ENCODE data around the gene LIMS3.
"Not testable (repeated sequence)": the region's sequence is repeated elsewhere in the genome, so short reads cannot be mapped to it uniquely, and the experiment has no call there.

Gene LIMS3

DNA sequence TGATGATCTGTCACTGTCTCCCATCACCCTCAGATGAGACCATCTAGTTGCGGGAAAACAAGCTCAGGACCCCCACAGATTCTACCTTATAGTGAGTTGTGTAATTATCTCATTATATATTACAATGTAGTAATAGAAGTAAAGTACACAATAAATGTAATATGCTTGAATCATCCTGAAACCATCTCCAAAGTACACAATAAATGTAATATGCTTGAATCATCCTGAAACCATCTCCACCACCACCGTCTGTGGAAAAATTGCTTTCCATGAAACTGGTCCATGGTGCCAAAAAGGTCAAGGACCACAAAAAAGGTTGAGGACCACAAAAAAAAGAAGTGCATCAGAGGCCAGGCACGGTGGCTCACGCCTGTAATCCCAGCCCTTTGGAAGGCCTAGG is 29.3 kb downstream of the LIMS3 start:
- DNase-seq, result not testable (repeated sequence)

DNA sequence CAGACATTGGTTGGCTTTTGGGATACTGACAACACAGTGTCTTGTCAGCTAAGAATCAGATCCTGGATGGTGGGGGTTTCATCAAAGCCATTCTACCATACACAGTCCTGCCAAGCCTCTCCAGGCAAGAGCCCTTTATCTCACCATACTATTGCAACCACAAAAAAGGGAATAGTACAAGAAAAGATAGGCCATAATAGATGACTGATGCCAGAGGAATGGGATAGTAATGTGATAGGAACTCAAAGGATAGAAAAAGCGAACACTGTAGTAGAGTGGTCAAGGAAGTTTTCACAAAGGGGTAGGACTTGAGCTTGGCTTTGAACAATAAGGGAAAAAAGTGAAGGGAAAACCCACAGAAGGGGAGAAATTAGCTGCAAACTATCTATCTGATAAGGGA is 30.7 kb downstream of the LIMS3 start:
- DNase-seq, result not testable (repeated sequence)

DNA sequence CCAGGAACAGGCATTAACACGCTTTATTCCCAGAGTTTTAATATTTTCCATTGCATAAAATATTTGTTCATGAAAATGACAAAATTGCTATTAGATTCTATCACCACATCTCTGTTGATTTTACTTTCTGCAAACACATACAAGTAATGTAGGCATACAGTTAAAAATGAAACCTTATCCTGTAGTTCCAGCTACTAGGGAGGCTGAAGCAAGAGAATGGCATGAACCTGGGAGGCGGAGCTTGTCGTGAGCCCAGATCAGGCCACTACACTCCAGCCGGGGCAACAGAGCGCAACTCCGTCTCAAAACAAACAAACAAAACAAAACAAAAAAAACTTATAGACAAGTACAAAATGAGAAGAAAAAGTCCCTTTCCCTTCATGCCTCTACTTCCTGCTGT is 38.0 kb downstream of the LIMS3 start:
- not testable (repeated sequence) for DNase-seq

DNA sequence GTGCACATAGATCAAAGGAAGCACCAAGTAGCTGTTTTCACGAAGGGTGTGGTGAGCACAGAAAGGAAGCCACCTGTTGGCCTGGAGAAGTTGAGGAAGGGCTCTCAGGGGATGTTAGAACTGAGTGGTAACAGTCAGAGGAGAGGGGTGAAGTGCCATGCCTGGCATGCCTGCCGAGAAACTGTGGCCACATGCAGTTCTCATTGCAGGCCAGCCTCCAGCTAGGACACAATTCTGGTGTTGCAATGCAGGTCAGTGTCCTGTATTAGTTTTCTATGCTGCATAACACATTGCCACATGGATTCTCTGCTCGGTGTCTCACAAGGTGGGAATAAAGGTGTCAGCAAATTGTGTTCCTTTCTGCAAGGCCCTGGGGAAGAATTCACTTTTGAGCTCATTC is 46.9 kb downstream of the LIMS3 start:
- DNase-seq, result not testable (repeated sequence)

DNA sequence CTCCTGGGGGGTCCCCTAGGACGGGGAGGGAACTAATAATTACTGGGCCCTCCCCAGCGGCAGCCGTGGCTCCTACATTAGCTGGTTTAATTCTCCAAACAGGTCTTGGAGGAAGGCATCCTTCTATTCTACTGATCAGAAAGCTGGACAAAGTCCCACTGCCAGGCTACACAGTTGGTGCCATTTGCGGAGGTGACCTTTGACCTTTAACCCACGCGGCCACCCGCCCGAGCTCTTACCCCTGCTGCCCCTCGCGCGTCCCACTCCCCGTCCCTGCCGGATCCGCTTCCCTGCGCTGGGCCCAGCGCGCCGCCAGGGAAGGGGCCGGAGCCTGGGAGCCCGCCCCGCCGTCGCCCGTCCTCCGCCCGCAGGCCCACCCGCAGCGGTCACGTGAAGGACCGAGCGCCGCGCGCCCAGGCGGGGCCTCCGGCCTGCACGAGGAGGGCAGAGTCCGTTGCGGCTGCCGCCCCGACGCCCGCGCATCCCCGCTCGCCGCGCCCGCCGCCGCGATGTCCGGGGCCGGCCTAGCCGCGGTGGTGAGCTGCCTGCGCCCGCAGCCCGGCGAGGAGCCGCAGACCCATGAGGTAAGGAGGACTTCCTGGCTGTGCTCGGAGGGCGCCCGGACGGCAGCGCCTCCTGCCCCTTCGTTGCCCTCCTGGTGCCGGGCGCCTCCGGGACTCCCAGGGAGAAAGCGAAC is 48.9 kb downstream of the LIMS3 start:
- DNase-seq, result not testable (repeated sequence)

DNA sequence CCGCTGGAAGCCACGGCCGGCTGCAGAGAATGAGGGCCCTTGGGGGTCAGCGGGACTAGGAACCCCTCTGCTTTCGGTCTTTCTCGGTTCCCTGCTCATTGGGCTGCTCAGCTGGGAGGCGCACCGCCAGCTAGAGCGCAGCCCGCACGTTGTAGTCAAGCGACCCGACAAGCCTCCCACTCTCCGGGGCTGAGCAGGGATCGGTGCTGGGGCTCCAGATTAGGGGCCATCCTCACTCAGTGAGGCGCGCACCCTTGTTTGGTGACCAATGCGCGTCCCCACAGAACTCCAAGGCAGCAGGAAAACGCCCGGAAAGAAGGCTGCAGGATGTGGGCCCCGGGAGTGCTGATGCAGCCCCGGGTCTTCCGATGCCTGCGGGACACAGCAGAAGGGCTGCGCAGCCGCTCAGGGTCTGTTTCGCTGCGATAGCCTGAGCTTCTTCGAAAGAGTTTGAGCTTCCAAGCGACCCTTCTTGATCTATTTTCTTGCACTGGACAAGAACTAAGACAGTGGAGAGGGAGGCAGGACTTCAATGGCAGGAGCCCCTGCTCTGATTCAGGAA is 49.6 kb downstream of the LIMS3 start:
- not testable (repeated sequence) for DNase-seq

DNA sequence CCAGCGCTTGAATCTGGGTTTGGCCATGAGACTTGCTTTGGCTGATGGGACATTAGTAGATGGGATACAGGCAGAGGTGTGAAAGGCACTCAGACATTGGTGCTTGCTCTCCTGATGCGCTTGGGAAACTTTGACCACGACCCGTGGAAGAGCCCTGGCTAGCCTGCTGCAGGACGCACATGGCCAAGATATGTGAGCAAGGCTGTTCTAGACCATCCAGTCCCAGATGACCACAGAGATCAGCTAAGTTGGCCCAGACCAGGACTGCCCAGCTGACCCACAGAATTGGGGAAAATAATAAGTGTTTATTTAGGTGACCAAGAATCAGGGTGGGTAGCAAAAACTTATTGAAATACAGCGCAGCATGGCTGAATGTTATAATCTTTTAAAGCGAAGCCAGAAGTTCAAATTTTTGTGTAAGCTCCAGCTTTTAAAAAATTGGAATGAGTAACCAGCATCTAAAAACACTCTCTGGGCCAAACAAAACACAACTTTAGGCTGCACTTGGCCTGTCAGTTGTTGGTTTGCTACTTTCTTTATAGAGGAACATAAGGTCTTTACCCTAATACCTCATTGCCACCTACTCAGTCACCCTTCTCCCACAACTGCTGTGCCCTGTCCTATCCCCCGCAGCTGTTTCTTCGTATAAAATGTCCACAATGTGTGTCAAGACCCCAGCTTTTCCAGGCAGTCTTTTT is 51.8 kb downstream of the LIMS3 start:
- DNase-seq, result not testable (repeated sequence)

DNA sequence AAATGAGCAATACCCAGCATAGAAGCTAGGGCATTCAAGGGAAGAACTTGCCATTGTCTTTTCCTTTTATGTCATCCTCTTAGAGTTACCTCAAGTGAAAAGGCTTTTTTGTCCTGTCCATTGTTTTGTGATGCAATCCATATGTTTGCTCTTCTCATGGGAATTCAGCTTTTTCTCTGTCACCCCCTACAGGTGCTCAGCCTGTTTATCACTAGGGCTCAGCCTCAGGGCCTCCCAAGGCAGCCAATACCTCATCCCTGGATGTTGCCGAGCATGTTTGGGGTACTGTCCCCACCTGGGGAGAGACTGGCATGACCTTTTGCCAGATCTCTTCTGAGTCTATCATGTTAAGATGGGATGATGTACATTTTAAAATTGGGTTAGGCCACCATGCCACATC is 65.5 kb downstream of the LIMS3 start:
- DNase-seq, result not testable (repeated sequence)

DNA sequence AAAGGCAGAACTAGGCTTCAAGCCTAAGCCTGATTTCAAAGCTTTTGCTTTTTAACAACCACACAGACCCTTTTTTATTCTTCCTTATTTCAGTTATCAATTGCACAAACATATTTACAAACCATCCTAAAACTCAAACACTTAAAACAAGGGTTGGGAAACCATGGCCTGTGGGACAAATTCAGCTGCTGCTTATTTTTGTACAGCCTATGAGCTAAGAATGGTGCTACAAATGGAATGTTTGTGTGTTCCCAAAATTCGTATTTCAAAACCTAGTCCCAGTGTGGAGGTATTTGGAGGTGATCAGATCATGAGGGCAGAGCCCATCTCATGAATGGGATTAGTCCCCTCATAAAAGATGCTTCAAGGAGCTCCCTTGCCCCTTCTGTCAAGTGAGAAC is 67.0 kb downstream of the LIMS3 start:
- not testable (repeated sequence) for DNase-seq

DNA sequence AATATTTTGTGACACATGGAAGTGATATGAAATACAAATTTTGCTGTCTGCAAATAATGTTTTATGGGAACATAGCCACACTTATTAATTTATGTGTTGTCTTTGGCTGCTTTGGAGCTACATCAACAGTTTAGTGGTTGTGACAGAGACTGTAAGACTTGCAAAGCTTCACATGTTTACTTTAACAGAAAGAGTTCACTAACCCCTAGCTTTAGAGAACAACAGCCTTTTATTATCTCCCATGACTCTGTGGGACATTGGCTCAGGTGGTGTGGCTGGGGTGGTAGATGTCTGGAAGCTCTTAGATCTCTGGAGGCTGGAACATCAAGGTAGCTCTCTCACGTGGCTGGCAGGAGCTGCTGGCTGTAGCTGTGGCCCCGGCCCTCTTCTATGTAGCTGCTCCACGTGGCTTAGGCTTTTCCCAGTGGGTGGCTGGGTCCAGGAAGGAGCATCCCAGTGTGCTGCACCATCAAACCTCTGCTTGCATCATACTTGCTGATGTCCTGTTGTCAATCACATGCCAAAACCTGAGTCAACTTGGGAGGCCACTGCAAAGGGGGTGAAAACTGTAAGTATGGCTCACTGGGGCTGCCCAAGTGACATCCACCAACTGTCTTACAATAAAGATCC is 67.7 kb downstream of the LIMS3 start:
- not testable (repeated sequence) for DNase-seq

DNA sequence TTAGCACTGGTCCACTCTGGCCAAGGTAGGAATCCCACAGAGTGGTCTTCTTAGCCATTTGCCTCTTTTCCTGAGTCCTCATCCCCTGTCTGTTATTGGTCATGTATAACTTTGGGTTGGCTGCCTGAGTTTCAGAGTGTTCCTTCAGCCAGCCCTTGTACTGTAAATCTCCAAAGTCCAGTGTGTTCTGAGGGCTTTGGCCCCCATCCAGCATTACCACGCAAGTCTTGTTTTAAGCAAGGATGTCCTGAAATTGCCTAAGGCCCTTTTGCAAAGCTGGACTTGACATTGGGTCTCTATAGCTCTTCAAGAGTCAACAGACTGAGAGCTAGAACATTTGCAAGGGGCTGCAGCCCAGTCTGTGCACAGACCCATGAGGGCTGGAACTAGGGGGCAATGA is 68.4 kb downstream of the LIMS3 start:
- not testable (repeated sequence) for DNase-seq

DNA sequence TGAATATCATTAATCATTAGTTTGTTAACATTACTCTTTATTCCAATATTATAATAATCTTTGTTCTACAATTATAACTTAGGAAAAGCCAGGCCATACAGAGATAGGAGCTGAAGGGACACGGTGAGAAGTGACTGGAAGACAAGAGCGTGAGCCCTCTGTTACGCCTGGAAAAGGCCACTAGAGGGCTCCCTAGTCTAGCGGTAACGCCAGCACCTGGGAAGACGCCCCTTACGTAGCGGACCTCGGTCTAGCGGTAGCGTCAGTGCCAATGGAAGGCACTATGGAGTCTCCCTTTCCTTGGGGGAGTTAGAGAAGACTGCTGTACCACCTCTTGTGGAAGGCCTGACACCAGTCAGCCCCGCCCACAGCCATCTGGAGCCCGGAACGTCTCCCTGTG is 71.4 kb downstream of the LIMS3 start:
- not testable (repeated sequence) for DNase-seq

DNA sequence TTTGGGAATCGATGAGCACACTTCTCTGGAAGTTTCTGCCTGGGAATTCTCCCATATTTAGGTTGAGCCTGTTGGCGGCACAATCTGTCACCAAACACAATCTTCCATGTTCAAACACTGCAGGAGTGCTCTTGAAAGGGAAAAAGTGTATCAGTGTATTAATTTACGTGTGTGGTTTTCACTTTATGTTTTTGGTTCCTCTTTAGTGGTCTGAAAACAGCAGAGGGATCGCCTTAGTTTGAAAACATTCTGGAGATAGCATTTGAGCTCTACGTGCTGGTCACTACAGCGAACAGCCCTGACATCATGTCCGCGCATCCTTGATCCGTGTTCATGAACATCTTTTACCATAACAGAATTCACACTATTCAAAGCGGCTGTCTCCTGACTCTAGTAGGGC is 73.2 kb downstream of the LIMS3 start:
- DNase-seq, result not testable (repeated sequence)

Data from stimulated activated CD4-positive, alpha-beta T cell treated with anti-CD3 and anti-CD28 coated beads, Interleukin-15, amount 100 ng/mL, for 24 hours (primary cell).